ENCODE measurements around the gene PHF8. TPM values are rescaled to one million over a fixed set of nuclear protein-coding genes. Genes with fewer than 3 reads are reported as not detected.

Gene PHF8
- polyA plus RNA-seq, 2 of the 4 experiments (the other 2 are of a cell fraction) = 7.6 to 11.7 TPM

DNA sequence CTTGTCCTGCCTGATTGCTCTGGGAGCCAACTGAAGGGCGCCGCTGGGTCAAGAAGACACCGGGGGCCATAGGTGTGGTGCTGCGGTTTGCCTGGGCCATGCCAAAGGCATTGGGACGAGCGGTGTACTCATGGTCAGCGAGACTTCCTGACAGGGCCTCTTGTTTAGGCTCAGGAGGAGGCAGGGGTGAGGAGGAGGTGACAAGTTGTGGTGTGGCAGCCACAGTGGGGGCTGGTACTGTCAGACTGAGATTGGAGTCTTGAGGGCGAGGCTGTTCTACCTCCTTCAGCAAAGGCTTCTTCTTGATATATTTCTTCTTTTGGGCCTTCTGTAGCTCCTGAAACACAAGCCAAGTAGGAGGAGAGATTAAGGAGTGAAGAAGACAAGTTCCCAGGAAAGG, 104.1 kb downstream of the PHF8 start:
- FAIRE-seq (no peak), DNase-seq (ENCODE audit: low read depth in 1 of 2, low spot score in 1 of 2) (no peak), ATAC-seq (no peak)
- no peak for TF ChIP-seq RCOR1 (IDR thresholded peaks at IDR 0.05; ENCODE audit: low read depth, low read length)
- TF ChIP-seq ZSCAN20 (CRISPR knock-in tag; IDR thresholded peaks at IDR 0.05) = no peak
- TF ChIP-seq EHMT2 (IDR thresholded peaks at IDR 0.05; ENCODE audit: low read depth) = no peak
- TF ChIP-seq HOXB5 (CRISPR knock-in tag; IDR thresholded peaks at IDR 0.05) = no peak
- TF ChIP-seq HDAC2 (IDR thresholded peaks at IDR 0.05) = no peak
- TF ChIP-seq ZC3H11A (IDR thresholded peaks at IDR 0.05) = no peak
- TF ChIP-seq NR3C1 (IDR thresholded peaks at IDR 0.05) = no peak
- TF ChIP-seq MYC (IDR thresholded peaks at IDR 0.05; ENCODE audit: borderline replicate concordance, low read length) = no peak
- TF ChIP-seq POLR2AphosphoS2 (conservative IDR thresholded peaks at IDR 0.05; ENCODE audit: low read length) = no peak
- TF ChIP-seq, protein P1, sequence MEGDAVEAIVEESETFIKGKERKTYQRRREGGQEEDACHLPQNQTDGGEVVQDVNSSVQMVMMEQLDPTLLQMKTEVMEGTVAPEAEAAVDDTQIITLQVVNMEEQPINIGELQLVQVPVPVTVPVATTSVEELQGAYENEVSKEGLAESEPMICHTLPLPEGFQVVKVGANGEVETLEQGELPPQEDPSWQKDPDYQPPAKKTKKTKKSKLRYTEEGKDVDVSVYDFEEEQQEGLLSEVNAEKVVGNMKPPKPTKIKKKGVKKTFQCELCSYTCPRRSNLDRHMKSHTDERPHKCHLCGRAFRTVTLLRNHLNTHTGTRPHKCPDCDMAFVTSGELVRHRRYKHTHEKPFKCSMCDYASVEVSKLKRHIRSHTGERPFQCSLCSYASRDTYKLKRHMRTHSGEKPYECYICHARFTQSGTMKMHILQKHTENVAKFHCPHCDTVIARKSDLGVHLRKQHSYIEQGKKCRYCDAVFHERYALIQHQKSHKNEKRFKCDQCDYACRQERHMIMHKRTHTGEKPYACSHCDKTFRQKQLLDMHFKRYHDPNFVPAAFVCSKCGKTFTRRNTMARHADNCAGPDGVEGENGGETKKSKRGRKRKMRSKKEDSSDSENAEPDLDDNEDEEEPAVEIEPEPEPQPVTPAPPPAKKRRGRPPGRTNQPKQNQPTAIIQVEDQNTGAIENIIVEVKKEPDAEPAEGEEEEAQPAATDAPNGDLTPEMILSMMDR (IDR thresholded peaks at IDR 0.05) = no peak
- no peak for TF ChIP-seq SREBF2 (IDR thresholded peaks at IDR 0.05)
- WGBS (ENCODE audit: missing lambda C conversion rate) = 94% methylated on average over 5 of the region's 8 CpGs
- Histone ChIP-seq H3K27ac (no peak overlapping the region), H3K4me2 (no peak overlapping the region), H3K9me3 (no peaks in the 10 kb centered on the region), H3K4me3 (no peak overlapping the region), H3K4me1 (no peaks in the 10 kb centered on the region)
- CTCF ChIA-PET = interaction anchor here (0.5 kb wide), 1 partner anchor 9 kb away, joined by 3 read pairs; no protein-coding TSS in a partner anchor
- POLR2A ChIA-PET = no interaction called here

DNA sequence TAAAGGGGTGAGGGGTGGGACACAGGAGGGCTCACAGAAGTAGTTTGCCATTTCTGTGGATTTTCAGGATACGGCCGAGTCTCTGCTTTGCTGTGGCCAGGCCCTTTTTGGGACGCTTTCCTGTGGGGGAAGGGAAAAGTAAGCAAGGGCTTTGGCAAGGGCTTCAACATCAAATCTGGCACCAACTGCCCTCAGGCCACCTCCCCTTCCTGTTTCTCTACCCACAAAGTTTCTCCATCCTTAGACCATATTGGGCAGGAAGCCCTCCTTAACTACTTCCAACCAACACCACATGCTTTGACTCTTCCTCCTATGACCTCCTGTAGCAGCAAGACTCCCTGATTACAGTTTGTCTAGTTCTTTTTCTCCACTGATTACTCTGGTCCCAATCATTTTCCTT, 105.1 kb downstream of the PHF8 start:
- no peak for TF ChIP-seq MAZ (IDR thresholded peaks at IDR 0.05; ENCODE audit: borderline replicate concordance, low read depth, low read length)
- TF ChIP-seq RFX5 (IDR thresholded peaks at IDR 0.05) = no peak
- TF ChIP-seq, protein P2, sequence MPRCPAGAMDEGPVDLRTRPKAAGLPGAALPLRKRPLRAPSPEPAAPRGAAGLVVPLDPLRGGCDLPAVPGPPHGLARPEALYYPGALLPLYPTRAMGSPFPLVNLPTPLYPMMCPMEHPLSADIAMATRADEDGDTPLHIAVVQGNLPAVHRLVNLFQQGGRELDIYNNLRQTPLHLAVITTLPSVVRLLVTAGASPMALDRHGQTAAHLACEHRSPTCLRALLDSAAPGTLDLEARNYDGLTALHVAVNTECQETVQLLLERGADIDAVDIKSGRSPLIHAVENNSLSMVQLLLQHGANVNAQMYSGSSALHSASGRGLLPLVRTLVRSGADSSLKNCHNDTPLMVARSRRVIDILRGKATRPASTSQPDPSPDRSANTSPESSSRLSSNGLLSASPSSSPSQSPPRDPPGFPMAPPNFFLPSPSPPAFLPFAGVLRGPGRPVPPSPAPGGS (IDR thresholded peaks at IDR 0.05) = no peak
- no peak for TF ChIP-seq RNF2 (IDR thresholded peaks at IDR 0.05; ENCODE audit: borderline replicate concordance, low read depth)
- TF ChIP-seq KDM1A (IDR thresholded peaks at IDR 0.05; ENCODE audit: low read depth) = no peak
- no peak for TF ChIP-seq RAD21 (conservative IDR thresholded peaks at IDR 0.05 in 1 of 2, IDR thresholded peaks at IDR 0.05 in 1 of 2)
- TF ChIP-seq, protein P3, sequence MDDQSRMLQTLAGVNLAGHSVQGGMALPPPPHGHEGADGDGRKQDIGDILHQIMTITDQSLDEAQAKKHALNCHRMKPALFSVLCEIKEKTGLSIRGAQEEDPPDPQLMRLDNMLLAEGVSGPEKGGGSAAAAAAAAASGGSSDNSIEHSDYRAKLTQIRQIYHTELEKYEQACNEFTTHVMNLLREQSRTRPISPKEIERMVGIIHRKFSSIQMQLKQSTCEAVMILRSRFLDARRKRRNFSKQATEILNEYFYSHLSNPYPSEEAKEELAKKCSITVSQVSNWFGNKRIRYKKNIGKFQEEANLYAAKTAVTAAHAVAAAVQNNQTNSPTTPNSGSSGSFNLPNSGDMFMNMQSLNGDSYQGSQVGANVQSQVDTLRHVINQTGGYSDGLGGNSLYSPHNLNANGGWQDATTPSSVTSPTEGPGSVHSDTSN (IDR thresholded peaks at IDR 0.05) = no peak
- TF ChIP-seq ESRRA (IDR thresholded peaks at IDR 0.05; ENCODE audit: borderline replicate concordance, low read length) = no peak
- TF ChIP-seq HOXA7 (CRISPR knock-in tag; IDR thresholded peaks at IDR 0.05) = no peak
- no peak for TF ChIP-seq POLR2A (IDR thresholded peaks at IDR 0.05; ENCODE audit: low read length)
- TF ChIP-seq ZFP36 (IDR thresholded peaks at IDR 0.05; ENCODE audit: borderline replicate concordance, partially characterized antibody) = no peak
- POLR2A ChIA-PET = no interaction called here
- no peak for FAIRE-seq

More for the DNA sequence above, 105.1 kb downstream of the PHF8 start:
- no peaks in the 10 kb centered on the region for H3K4me1 ChIP-seq
- no peak overlapping the region for H3K4me2 ChIP-seq
- 96% methylated on average over 3 of the region's 3 CpGs for WGBS (ENCODE audit: missing lambda C conversion rate)
- H3K27ac ChIP-seq = no peak overlapping the region
- H3K4me3 ChIP-seq = no peak overlapping the region
- DNase-seq (ENCODE audit: low read depth in 1 of 2, low spot score in 1 of 2) = no peak
- CTCF ChIA-PET = no interaction called here
- ATAC-seq = no peak
- H3K9me3 ChIP-seq = no peaks in the 10 kb centered on the region

Data from A549 (cell line).